ENCODE measurements around the gene MADD. TPM values are rescaled to one million over a fixed set of nuclear protein-coding genes. Genes with fewer than 3 reads are reported as not detected.

The MADD gene
- total and polyA plus RNA-seq, 2 experiments from 2014 or later: 13.4 to 43.8 TPM

DNA sequence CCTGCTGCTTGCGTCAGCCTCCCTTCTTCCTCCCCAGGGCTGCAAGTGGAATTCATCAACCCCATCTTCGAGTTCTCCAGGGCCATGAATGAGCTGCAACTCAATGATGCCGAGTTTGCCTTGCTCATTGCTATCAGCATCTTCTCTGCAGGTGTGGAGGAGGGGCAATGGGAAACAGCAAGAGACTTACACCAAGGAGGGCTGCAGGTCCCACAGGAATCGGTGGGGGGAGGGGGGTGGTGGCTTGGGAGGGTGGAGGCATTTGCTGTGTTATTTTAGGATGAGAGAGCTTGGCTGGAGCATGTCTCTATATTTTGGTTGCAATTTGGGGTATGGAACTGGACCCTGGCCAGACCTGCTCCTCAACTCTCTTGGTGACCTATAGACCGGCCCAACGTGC lies 2.1 kb upstream of the MADD start:
- Histone ChIP-seq H2AFZ (no peak overlapping the region), H3K4me3 (peak overlapping the region; percentile 88; the same call in 1 of the 2 replicates), H3K4me2 (peak overlapping the region; percentile 96), H3F3A (replicated peaks; ENCODE audit: low read depth) (peaks cover 22% of the 10 kb centered on the region), H3K4me1 (ENCODE audit: insufficient read depth) (peaks cover 36% of the 10 kb centered on the region), H3K36me3 (ENCODE audit: insufficient read depth) (no peaks in the 10 kb centered on the region; the same call in 1 of the 2 replicates), H3K9me2 (ENCODE audit: insufficient read depth) (no peaks in the 10 kb centered on the region), H4K20me1 (replicated peaks; ENCODE audit: insufficient read depth) (peaks cover 21% of the 10 kb centered on the region), H3K27me3 (ENCODE audit: insufficient read depth) (no peaks in the 10 kb centered on the region), H3K27ac (ENCODE audit: low read depth) (peak overlapping the region; percentile 99), H3K79me2 (replicated peaks; ENCODE audit: insufficient read depth) (peaks cover 24% of the 10 kb centered on the region)
- Mint-ChIP-seq H3K27ac (peak overlapping the region; percentile 96), H3K27me3 (ENCODE audit: insufficient read depth, low read depth, poor library complexity) (peaks cover 9% of the 10 kb centered on the region), H3K4me3 (peak overlapping the region; percentile 88), H3K4me1 (peaks cover 39% of the 10 kb centered on the region), H3K36me3 (ENCODE audit: low read depth) (no peaks in the 10 kb centered on the region; the same call in 2 of the 3 replicates), H3K9me3 (no peaks in the 10 kb centered on the region)
- no peak for ATAC-seq
- DNase-seq (ENCODE audit: low spot score): peak; percentile 41
- TF ChIP-seq, protein P1, sequence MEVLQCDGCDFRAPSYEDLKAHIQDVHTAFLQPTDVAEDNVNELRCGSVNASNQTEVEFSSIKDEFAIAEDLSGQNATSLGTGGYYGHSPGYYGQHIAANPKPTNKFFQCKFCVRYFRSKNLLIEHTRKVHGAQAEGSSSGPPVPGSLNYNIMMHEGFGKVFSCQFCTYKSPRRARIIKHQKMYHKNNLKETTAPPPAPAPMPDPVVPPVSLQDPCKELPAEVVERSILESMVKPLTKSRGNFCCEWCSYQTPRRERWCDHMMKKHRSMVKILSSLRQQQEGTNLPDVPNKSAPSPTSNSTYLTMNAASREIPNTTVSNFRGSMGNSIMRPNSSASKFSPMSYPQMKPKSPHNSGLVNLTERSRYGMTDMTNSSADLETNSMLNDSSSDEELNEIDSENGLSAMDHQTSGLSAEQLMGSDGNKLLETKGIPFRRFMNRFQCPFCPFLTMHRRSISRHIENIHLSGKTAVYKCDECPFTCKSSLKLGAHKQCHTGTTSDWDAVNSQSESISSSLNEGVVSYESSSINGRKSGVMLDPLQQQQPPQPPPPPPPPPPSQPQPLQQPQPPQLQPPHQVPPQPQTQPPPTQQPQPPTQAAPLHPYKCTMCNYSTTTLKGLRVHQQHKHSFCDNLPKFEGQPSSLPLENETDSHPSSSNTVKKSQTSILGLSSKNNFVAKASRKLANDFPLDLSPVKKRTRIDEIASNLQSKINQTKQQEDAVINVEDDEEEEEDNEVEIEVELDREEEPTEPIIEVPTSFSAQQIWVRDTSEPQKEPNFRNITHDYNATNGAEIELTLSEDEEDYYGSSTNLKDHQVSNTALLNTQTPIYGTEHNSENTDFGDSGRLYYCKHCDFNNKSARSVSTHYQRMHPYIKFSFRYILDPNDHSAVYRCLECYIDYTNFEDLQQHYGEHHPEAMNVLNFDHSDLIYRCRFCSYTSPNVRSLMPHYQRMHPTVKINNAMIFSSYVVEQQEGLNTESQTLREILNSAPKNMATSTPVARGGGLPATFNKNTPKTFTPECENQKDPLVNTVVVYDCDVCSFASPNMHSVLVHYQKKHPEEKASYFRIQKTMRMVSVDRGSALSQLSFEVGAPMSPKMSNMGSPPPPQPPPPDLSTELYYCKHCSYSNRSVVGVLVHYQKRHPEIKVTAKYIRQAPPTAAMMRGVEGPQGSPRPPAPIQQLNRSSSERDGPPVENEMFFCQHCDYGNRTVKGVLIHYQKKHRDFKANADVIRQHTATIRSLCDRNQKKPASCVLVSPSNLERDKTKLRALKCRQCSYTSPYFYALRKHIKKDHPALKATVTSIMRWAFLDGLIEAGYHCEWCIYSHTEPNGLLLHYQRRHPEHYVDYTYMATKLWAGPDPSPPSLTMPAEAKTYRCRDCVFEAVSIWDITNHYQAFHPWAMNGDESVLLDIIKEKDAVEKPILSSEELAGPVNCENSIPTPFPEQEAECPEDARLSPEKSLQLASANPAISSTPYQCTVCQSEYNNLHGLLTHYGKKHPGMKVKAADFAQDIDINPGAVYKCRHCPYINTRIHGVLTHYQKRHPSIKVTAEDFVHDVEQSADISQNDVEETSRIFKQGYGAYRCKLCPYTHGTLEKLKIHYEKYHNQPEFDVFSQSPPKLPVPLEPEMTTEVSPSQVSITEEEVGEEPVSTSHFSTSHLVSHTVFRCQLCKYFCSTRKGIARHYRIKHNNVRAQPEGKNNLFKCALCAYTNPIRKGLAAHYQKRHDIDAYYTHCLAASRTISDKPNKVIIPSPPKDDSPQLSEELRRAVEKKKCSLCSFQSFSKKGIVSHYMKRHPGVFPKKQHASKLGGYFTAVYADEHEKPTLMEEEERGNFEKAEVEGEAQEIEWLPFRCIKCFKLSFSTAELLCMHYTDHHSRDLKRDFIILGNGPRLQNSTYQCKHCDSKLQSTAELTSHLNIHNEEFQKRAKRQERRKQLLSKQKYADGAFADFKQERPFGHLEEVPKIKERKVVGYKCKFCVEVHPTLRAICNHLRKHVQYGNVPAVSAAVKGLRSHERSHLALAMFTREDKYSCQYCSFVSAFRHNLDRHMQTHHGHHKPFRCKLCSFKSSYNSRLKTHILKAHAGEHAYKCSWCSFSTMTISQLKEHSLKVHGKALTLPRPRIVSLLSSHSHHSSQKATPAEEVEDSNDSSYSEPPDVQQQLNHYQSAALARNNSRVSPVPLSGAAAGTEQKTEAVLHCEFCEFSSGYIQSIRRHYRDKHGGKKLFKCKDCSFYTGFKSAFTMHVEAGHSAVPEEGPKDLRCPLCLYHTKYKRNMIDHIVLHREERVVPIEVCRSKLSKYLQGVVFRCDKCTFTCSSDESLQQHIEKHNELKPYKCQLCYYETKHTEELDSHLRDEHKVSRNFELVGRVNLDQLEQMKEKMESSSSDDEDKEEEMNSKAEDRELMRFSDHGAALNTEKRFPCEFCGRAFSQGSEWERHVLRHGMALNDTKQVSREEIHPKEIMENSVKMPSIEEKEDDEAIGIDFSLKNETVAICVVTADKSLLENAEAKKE (CRISPR knock-in tag; IDR thresholded peaks at IDR 0.05): no peak
- TF ChIP-seq EZH2 (IDR thresholded peaks at IDR 0.05; ENCODE audit: low read depth, unreplicated experiment) (no peak), NANOG (IDR thresholded peaks at IDR 0.05; ENCODE audit: borderline replicate concordance) (no peak)

DNA sequence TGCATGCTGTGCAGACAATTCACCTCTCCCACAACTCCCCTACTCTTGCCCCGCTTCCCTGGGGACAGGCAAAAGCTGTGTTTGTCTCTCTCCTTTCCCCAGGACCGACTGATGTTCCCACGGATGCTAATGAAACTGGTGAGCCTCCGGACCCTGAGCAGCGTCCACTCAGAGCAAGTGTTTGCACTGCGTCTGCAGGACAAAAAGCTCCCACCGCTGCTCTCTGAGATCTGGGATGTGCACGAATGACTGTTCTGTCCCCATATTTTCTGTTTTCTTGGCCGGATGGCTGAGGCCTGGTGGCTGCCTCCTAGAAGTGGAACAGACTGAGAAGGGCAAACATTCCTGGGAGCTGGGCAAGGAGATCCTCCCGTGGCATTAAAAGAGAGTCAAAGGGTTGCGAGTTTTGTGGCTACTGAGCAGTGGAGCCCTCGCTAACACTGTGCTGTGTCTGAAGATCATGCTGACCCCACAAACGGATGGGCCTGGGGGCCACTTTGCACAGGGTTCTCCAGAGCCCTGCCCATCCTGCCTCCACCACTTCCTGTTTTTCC lies 1.4 kb upstream of the MADD start:
- Histone ChIP-seq H3K9me2 (ENCODE audit: insufficient read depth) (no peaks in the 10 kb centered on the region), H3F3A (replicated peaks; ENCODE audit: low read depth) (peaks cover 22% of the 10 kb centered on the region), H3K4me2 (peak overlapping the region; percentile 96), H4K20me1 (replicated peaks; ENCODE audit: insufficient read depth) (peaks cover 28% of the 10 kb centered on the region), H3K79me2 (replicated peaks; ENCODE audit: insufficient read depth) (peaks cover 31% of the 10 kb centered on the region), H3K27ac (ENCODE audit: low read depth) (peak overlapping the region; percentile 99), H3K4me3 (peak overlapping the region; percentile 88), H3K27me3 (ENCODE audit: insufficient read depth) (no peaks in the 10 kb centered on the region), H3K4me1 (ENCODE audit: insufficient read depth) (peaks cover 36% of the 10 kb centered on the region), H2AFZ (peak overlapping the region; percentile 89), H3K36me3 (ENCODE audit: insufficient read depth) (no peaks in the 10 kb centered on the region; the same call in 1 of the 2 replicates)
- Mint-ChIP-seq H3K4me1 (peaks cover 41% of the 10 kb centered on the region), H3K27ac (peak overlapping the region; percentile 96), H3K4me3 (peak overlapping the region; percentile 88), H3K27me3 (ENCODE audit: insufficient read depth, low read depth, poor library complexity) (peaks cover 9% of the 10 kb centered on the region), H3K9me3 (no peaks in the 10 kb centered on the region), H3K36me3 (ENCODE audit: low read depth) (no peaks in the 10 kb centered on the region; the same call in 2 of the 3 replicates)
- DNase-seq (ENCODE audit: low spot score): peak; percentile 39
- peak; percentile 3 for ATAC-seq
- TF ChIP-seq REST (IDR thresholded peaks at IDR 0.05; ENCODE audit: unreplicated experiment): no peak
- no peak for TF ChIP-seq NANOG (IDR thresholded peaks at IDR 0.05; ENCODE audit: borderline replicate concordance)
- no peak for TF ChIP-seq CREB1 (CRISPR knock-in tag; IDR thresholded peaks at IDR 0.05; ENCODE audit: low read depth)
- TF ChIP-seq ZNF114 (CRISPR knock-in tag; IDR thresholded peaks at IDR 0.05): no peak

Measured in GM23338 (cell line).